Measurements from ENCODE around the gene KIAA1671.

Gene KIAA1671

GRCh38 chr22:25048659-25049647, 96.4 kb downstream of the KIAA1671 start:
- peak; percentile 19 for DNase-seq

GRCh38 chr22:25049770-25050169, 97.3 kb downstream of the KIAA1671 start:
- no peak for DNase-seq

- no peak for DNase-seq
Observed at GRCh38 chr22:25050566-25050965, 98.0 kb downstream of the KIAA1671 start.

- no peak for DNase-seq
Observed at GRCh38 chr22:25051073-25051472, 98.6 kb downstream of the KIAA1671 start.

GRCh38 chr22:25051983-25052710, 99.6 kb downstream of the KIAA1671 start:
- no peak for DNase-seq

- no peak for DNase-seq
Observed at GRCh38 chr22:25053153-25053805, 100.8 kb downstream of the KIAA1671 start.

GRCh38 chr22:25054943-25055511, 102.5 kb downstream of the KIAA1671 start:
- DNase-seq = no peak

- no peak for DNase-seq
Observed at GRCh38 chr22:25057013-25057881, 104.7 kb downstream of the KIAA1671 start.

- no peak for DNase-seq
Observed at GRCh38 chr22:25059438-25059837, 106.9 kb downstream of the KIAA1671 start.

- DNase-seq = no peak
Observed at GRCh38 chr22:25060522-25061071, 108.1 kb downstream of the KIAA1671 start.

GRCh38 chr22:25061134-25061533, 108.6 kb downstream of the KIAA1671 start:
- DNase-seq = no peak

GRCh38 chr22:25061605-25062376, 109.3 kb downstream of the KIAA1671 start:
- DNase-seq = no peak

- DNase-seq = no peak
Observed at GRCh38 chr22:25062386-25063085, 110.0 kb downstream of the KIAA1671 start.

GRCh38 chr22:25064894-25065560, 112.5 kb downstream of the KIAA1671 start:
- no peak for DNase-seq

- no peak for DNase-seq
Observed at GRCh38 chr22:25066861-25067435, 114.4 kb downstream of the KIAA1671 start.

- no peak for DNase-seq
Observed at GRCh38 chr22:25067851-25068421, 115.4 kb downstream of the KIAA1671 start.

GRCh38 chr22:25068707-25069106, 116.2 kb downstream of the KIAA1671 start:
- no peak for DNase-seq

GRCh38 chr22:25069426-25069757, 116.9 kb downstream of the KIAA1671 start:
- DNase-seq = no peak

Data from amniotic stem cell (primary cell).